GM19239 (cell line): ENCODE results near the gene ABHD13.
"Not testable (repeated sequence)": the region's sequence is repeated elsewhere in the genome, so short reads cannot be mapped to it uniquely, and the experiment has no call there.

Source experiments
- DNase-seq: peaks from one replicate; pipeline ENCODE4 v3.0.0; 2011; ENCODE audit warnings: low spot score; ENCODE audit not compliant: insufficient read length
- FAIRE-seq: peaks from 2 replicates; lab custom pipeline; 2011; peaks lifted over from hg19 to GRCh38; lab: Jason Lieb, UNC

ABHD13 gene

DNA sequence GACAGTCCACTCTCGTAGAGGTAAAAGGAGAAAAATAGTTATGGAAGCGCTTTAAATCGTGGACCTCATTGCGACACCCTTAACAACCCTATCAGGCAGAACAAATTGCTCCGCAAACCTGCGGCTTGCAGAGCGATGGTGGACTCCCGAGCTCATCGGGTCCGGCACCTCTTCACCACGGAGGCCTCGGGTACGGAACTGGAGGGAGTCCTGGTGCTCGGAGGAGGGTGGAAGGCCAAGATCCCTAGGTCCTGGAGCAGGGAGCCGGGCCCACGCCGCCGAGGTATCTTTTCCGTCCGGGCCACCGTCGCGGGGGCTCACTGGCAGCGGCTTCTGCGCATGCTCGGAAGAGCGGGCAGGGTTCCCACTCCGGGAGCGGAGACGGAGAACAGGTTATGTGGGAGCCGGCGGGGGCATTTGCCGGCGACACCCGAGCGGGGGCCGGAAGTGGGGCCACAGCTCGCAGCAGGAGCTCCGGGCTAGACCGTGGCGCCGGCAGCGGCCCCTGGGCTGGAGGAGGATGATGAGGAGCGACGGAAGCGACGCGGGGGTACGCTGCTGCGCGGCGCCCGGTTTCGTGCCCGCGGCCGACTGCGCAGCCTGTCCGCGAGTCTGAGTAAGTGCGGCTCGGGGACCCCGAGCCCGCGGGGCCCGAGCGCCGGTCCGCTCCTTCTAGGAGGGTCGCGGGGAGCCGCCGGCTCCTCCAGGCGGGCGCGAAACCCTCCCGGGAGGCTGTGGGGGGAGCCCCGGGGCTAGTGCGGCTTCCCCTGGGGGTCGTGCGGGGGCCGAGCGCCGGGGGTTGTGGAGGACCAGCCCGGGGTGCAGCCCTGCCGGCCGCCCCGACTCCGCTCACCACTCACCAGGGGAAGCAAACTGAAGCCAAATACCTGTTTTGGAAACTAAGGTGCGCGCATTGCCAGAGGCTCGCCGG is at the start of gene ABHD13:
Gene ABHD13, plus strand, starts transcription at position 349 of the 931 bp plus-strand sequence. CDS start 10,827 bp downstream, outside the sequence.
- peak; percentile 78 for DNase-seq
- peak; percentile 93 for FAIRE-seq

- FAIRE-seq: no peak
- DNase-seq: no peak
These were observed 49.3 kb upstream of the ABHD13 start for GRCh38 chr13:108168929-108169328.

DNA sequence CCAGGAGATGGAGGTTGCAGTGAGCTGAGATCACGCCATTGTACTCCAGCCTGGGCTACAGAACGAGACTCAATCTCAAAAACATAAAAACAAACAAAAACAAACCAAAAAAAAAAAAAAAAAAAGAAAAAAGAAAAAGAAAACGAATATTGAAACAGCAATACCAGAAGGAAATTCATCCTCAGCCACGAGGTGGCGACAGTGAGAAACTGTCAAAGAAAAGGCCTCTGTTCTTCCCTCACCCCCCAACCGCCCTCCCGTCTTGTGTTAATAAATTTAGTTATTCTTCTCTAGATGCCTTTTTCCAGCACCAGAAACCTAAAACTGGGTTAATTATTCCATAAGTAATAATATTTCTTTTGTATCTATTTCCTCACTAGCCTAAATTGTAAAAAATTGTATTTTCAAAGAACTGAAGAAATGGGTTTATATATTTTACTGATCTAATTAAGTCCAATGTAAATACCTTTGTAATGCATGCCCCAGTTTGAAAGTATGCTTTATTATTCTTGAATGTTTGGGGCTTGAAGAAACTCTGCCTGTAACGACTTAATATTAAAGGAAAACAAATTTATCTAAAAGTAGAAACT is 41.4 kb upstream of the ABHD13 start:
- DNase-seq (no peak), FAIRE-seq (no peak)

DNA sequence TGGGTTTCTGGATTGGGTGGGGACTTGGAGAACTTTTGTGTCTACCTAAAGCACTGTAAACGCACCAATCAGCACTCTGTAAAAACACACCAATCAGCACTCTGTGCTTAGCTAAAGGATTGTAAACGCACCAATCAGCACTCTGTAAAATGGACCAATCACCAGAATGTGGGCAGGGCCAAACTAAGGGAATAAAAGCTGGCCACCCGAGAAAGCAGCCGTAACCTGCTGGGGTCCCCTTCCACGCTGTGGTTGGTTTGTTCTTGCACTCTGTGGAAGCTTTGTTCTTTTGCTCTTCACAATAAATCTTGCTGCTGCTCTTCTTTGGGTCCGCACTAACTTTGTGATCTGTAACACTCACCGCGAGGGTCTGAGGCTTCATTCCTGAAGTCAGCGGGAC is 40.1 kb upstream of the ABHD13 start:
- DNase-seq (no peak), FAIRE-seq (no peak)

DNA sequence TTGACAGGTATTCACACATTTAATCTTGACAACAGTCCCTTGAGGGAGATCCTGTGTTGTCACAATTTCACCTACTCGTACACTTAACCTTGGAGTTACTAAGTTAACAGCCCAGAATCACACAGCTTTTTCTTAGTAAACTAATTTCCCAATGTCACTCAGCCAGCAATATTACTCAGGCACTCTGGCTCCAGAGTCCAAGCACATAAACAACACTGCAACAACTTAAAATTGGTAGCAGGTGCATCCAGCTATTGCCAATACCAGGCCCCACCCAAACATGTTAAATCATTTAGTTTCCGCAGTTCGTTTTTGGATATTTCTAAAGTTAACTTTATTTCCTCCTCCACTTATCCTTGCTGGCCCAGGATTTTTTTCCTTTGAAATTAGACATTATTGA is 35.5 kb upstream of the ABHD13 start:
- FAIRE-seq: no peak

DNA sequence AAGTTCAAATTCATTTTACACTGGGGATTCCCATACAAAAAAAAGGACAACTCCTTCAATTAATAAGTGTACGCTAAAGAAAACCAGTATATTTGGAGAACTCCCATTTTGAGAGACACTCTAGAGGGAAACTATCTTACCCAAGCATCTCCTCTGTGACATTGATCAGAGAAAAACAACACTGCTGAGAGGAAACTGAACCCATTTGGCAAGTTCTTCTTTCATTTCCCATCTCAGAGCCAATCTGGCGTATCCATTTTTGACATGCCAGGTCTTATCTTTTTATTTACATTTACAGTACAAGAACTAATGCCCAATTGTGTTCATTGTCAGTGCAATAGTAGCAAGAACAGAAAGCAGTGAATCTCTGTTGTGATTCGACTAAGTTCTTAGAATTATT is 33.0 kb upstream of the ABHD13 start:
- no peak for FAIRE-seq

More for the DNA sequence above, 35.5 kb upstream of the ABHD13 start:
- no peak for DNase-seq

DNA sequence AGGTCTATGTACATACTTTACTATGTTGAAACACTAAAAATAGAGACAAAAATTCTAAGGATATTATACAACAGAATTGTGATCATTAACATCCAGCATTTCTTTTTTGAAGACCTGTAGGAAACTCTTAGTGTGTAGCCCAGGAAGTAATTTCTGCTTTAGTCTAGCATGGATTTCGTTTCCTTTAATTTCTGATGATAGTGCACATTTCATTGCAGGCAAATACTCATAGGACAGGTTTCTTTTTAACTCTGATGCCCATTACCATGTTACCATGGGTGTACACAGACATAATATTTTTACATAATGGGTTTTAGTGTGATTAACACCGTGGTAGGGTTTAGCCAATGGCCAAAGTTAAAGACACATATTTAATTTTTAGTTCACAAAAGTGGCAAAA is 29.9 kb upstream of the ABHD13 start:
- no peak for FAIRE-seq
- no peak for DNase-seq

More for the DNA sequence above, 33.0 kb upstream of the ABHD13 start:
- DNase-seq: no peak

- FAIRE-seq (no peak), DNase-seq (no peak)
These were observed 27.3 kb upstream of the ABHD13 start for GRCh38 chr13:108190897-108191296.

- DNase-seq (no peak), FAIRE-seq (no peak)
These were observed 24.4 kb upstream of the ABHD13 start for GRCh38 chr13:108193806-108194205.

- DNase-seq (no peak), FAIRE-seq (no peak)
These were observed 23.7 kb upstream of the ABHD13 start for GRCh38 chr13:108194435-108194936.

DNA sequence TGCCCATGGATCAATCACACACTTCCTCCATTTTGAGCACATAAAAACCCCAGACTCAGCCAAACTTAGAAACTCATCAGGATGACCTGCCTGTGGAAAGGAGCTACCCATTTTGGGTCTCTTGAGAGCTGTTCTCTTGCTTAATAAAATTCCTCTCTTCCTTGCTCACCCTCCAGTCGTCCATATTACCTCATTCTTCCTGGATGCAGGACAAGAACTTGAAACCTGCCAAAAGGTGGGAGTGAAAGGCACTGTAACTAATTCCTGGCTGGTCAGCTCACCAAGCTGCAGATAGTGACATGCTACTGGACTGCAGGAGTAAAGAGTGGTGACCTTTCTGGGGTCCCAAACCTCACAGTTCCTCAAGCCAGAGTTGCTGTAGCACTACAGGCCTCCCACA is 23.0 kb upstream of the ABHD13 start:
- FAIRE-seq: no peak
- no peak for DNase-seq

GRCh38 chr13:108195861-108196260 is 22.3 kb upstream of the ABHD13 start:
- no peak for DNase-seq
- FAIRE-seq: no peak

- FAIRE-seq (no peak), DNase-seq (no peak)
These were observed 17.3 kb upstream of the ABHD13 start for GRCh38 chr13:108200781-108201398.

DNA sequence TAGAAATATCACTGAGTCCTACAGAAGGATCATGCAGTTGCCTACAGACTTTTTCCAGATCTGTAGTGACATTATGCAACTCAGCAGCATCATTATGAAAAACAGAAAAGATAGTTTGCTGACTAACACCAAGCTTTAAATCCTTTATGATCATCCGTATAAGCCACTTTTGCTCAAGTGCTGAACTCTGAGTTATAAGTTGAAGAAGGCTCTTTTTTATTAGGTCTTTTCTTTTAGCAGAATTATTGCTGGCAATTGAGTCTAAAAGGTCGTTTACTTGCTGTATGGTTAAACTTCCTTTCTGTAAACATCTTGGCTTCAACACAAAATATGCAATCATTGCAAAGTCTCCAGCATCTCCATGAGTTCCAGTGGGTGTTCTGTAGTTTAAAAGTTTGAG is 7.6 kb upstream of the ABHD13 start:
- FAIRE-seq (peak; percentile 52), DNase-seq (no peak)

- FAIRE-seq (peak; percentile 82), DNase-seq (no peak)
These were observed 5.3 kb upstream of the ABHD13 start for GRCh38 chr13:108212886-108213285.

- FAIRE-seq: peak; percentile 11
- no peak for DNase-seq
These were observed 4.2 kb upstream of the ABHD13 start for GRCh38 chr13:108213946-108214345.

- DNase-seq: no peak
- no peak for FAIRE-seq
These were observed 3.5 kb upstream of the ABHD13 start for GRCh38 chr13:108214441-108215271.

DNA sequence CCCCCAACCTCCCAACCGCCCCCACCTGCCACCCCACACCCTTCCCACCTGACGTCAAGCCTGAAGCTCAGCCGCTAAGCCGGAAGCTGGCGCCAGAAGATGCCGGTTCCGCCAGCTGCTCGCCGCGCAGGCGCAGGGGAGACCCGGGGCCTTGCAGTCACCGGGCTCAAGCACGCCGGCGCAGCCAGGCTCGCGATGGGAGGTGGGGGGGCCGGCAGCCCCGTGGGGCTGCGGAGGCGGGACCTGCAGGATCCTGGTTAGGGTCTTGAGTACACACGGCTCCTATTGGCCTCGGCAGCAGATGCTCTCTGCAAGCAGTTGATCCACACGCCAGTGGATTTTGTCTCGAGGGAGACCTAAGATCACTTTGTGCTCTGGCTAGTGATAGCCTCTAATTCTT is 2.8 kb upstream of the ABHD13 start, which contains the start of gene LIG4:
Gene LIG4, minus strand, starts transcription at position 101 of the 400 bp plus-strand sequence. CDS start 4,268 bp downstream, outside the sequence.
- DNase-seq (peak; percentile 85), FAIRE-seq (peak; percentile 90)

DNA sequence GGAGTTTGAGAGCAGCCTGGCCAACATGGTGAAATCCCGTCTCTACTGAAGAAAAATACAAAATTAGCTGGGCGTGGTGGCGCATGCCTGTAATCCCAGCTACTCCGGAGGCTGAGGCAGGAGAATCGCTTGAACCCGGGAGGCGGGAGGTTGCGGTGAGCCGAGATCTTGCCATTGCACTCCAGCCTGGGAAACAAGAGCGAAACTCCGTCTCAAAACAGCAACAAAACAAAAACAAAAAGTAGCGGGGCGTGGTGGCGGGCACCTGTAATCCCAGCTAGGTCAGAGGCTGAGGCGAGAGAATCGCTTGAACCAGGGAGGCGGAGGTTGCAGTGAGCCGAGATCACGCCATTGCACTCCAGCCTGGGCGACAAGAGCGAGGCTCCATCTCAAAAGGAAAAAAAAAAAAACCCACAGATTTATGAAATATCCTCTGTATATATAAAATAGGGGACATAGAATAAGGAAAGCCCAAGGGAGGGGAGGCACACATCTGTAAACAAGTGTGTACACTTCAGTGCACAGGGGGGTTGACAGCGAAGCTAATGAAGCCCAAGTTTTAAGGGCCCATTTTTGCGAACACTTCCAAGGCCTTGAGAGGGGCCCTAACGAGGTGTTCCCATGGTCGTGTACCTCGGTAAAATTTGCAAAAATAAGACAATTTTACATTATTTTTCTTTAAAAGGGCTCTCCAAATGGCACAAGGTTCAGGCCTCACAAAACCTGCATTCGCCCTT is 717 bp upstream of the ABHD13 start:
- not testable (repeated sequence) for DNase-seq

More for the DNA sequence above, 717 bp upstream of the ABHD13 start:
- FAIRE-seq: not testable (repeated sequence)
